GM21381 (cell line): ENCODE measurements around the gene GUCY2F.

Experiments used
- ATAC-seq: cut with Tn5 transposase; IDR thresholded peaks from one replicate; pipeline ENCODE4 v1.9.1; 2021; ENCODE audit warnings: mild to moderate bottlenecking, moderate library complexity; ENCODE audit not compliant: unreplicated experiment

GUCY2F gene

GRCh38 chrX:109481986-109482385 lies at the start of gene GUCY2F:
GUCY2F (minus strand) TSS chrX:109482086; CDS start chrX:109475936, 6,150 bp downstream.
- no peak for ATAC-seq

GRCh38 chrX:109519001-109519400 lies 37.1 kb upstream of the GUCY2F start:
- no peak for ATAC-seq

- ATAC-seq, result no peak
Observed at GRCh38 chrX:109511113-109511512, 29.2 kb upstream of the GUCY2F start.

- no peak for ATAC-seq
Observed at GRCh38 chrX:109508915-109509314, 27.0 kb upstream of the GUCY2F start.

- no peak for ATAC-seq
Observed at GRCh38 chrX:109501176-109501575, 19.3 kb upstream of the GUCY2F start.

- ATAC-seq, result no peak
Observed at GRCh38 chrX:109498434-109498833, 16.5 kb upstream of the GUCY2F start.

GRCh38 chrX:109489174-109489573 lies 7.3 kb upstream of the GUCY2F start:
- ATAC-seq, result no peak

- no peak for ATAC-seq
Observed at GRCh38 chrX:109487640-109488039, 5.8 kb upstream of the GUCY2F start.

GRCh38 chrX:109485470-109486340 lies 3.8 kb upstream of the GUCY2F start:
- ATAC-seq, result no peak

GRCh38 chrX:109484886-109485285 lies 3.0 kb upstream of the GUCY2F start:
- ATAC-seq, result no peak

GRCh38 chrX:109475174-109475891 lies 6.6 kb downstream of the GUCY2F start:
- ATAC-seq, result no peak

GRCh38 chrX:109472939-109473735 lies 8.7 kb downstream of the GUCY2F start:
- ATAC-seq, result no peak

GRCh38 chrX:109464231-109464630 lies 17.7 kb downstream of the GUCY2F start:
- no peak for ATAC-seq

- ATAC-seq, result no peak
Observed at GRCh38 chrX:109463784-109464183, 18.1 kb downstream of the GUCY2F start.

GRCh38 chrX:109448282-109448938 lies 33.5 kb downstream of the GUCY2F start:
- ATAC-seq, result no peak

GRCh38 chrX:109441266-109441665 lies 40.6 kb downstream of the GUCY2F start:
- no peak for ATAC-seq

GRCh38 chrX:109440475-109440874 lies 41.4 kb downstream of the GUCY2F start:
- peak; percentile 84 for ATAC-seq

GRCh38 chrX:109409181-109409580 lies 72.7 kb downstream of the GUCY2F start:
- ATAC-seq, result no peak

GRCh38 chrX:109403922-109404321 lies 78.0 kb downstream of the GUCY2F start:
- ATAC-seq, result no peak

GRCh38 chrX:109399831-109400230 lies 82.1 kb downstream of the GUCY2F start:
- no peak for ATAC-seq

- ATAC-seq, result no peak
Observed at GRCh38 chrX:109398833-109399232, 83.1 kb downstream of the GUCY2F start.
